Epidermal melanocyte (primary cell): ENCODE data around the gene CORO7.

ENCODE experiments used
- DNase-seq: peaks from one replicate; pipeline ENCODE4 v3.0.0; 2011; ENCODE audit warnings: low spot score; ENCODE audit not compliant: insufficient read length

The CORO7 gene

DNA sequence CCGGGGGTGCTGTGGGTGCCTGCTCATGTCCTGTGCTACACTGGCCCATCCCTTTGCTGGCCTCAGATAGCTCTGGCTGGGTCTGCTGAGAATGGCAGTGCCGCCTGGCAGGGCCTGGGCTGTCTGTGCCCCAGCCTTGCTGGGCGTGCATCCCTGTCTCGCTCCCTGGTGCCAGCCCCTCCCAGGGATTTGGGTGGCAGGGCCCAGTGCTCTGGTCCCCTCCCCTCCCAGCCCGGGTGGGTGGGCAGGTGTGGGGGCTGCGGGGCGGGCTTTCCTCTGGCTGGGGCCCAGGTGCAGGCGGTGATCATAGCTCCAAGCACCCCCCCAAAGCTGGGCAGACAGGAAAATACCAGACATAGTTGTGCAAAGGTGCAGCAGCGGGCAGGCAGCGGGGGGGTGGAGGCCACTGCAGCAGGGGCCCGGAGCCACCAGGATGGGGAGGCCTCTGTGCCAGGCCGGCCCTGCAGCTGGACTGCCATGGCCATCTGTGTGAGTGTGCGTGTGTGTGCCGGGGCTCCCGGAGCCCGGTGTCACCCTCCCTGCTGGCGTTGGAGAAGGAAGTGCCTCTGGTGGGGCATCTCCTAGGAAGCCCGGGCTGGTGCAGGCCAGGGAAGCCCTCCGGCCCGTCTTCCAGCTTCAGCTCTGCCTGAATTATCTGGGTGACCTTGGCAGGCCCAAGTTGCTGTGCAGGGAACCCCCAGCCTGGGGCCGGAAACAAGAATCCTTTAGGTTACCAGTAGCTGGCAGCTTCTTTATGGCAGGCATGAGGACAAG, 93.1 kb downstream of the CORO7 start:
- no peak for DNase-seq

DNA sequence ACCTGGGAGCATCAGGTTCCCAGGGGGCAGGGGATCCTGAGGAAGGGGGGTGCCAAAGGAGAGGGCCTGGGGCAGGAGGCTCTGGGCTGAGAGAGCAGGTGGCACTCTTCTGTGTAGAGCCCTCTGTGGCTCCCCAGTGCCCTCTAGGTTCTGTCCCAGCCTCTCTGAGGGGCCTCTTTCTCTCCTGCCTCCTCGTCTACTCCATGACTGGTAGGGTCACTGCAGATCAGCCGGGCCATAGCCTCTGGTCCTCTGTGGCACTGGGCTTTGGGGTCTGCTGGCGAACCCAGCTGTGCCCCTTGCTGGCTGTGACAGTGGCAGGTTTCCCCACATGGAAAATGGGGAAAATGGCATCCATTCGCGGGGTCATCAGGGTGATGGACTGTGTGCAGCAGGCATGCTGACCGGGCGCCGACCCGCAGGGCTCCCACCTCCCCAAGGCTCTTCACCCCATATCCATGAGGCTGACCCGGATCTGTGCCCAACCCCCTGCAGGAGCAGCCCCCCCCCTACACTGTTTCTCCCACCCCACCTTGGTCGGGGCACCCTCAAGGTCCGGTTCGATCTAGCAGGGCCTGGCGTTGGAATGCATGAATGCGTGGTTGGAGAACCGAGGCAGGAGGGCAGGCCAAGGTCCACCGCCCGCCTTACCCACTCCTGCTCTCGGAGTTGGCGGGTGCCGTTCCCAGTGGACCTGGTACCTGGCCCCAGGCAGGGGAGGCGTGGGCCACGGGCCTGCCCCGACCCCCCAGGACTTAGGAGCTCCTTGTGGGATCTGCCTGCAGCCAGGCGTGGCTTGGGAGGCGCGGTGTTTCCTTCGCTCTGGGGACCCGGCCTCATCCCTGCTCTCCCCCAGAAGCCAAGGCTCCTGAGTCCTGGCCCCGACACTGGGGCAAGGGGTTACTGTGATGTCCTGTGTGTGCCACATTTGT, 94.0 kb downstream of the CORO7 start:
- DNase-seq = no peak

DNA sequence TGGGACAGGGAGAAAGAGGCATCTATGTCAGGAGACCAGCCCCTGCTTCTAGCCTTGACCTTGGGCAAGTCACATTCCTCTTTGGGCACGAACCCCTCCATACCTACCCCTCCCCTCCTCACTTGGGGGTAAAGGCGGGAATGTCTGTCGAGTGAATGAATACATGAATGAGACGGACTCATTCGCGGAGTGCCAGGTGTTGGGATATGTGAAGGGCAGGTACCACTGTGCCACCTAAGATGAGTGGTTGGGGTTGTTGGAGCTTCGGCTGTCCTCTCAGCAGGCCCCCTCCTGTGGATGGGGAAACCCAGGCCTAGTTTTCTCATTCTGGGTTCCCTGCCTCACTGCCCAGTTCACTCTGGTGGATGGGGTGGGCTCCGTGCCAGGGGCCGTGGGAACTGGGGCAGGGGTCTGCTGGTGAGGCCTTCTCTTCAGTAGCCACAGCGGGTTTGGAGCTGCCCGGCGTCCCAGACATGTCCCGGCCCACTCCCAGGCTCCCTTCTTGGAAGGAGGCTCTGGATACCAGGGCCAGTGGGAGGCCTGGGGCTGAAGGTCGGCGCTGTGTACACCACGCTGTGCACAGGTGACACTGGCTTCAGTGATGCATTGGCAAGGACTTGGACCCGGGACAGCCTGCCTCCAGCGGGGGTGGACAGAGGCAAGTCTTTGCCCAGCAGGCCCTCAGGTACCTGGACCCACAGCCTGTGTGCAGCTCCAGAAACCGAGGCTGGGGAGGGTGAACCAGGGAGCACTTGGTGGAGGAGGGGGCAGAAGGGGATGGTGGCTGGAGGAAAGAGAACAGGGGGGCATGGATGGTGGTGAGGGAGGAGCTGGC, 94.9 kb downstream of the CORO7 start:
- no peak for DNase-seq

GRCh38 chr16:4320571-4321137, 95.7 kb downstream of the CORO7 start:
- no peak for DNase-seq

GRCh38 chr16:4319454-4320421, 96.7 kb downstream of the CORO7 start:
- DNase-seq = no peak

GRCh38 chr16:4318967-4319366, 97.4 kb downstream of the CORO7 start:
- DNase-seq = no peak

- DNase-seq = no peak
Observed at GRCh38 chr16:4318451-4318910, 97.9 kb downstream of the CORO7 start.

- no peak for DNase-seq
Observed at GRCh38 chr16:4317532-4318450, 98.6 kb downstream of the CORO7 start.

DNA sequence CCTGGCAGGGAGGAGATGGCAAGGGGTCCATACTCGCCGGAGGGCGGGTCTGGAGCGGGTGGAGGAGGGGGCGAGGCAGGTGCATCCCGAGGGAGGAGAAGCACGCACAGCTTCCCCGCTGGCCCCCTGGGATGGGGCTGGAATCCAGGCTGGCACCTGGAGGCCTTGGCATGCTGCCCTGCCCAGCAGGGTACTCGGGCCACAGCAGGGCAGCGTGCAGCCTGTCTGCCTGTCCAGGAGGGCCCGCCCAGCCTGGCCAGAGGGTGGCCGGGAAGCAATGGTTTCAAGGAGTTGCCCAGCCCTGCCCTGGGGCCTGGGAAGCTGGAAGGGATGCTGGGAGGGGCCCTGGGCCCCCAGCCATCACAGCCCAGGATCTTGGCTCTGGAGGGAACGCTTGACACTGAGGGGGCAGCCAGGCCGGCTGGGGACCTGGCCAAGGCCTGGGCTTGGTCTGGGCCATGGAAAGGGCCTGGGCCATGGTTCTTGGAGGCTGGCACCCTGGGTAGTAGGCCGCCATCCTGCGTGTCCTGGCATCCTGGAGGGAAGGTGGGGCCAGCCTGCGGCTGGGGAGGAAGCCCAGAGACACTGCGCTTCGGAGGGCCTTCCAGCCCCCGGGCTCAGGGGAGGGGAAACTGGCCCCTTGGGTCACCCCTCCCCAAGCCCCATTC, 99.4 kb downstream of the CORO7 start:
- no peak for DNase-seq

GRCh38 chr16:4316108-4316863, 100.1 kb downstream of the CORO7 start:
- DNase-seq = no peak

- DNase-seq = peak; percentile 81
Observed at GRCh38 chr16:4315186-4316107, 100.9 kb downstream of the CORO7 start, which contains the start of gene GLIS2. Gene GLIS2 (plus strand): TSS chr16:4316067. CDS start chr16:4332281, 16,214 bp downstream.

DNA sequence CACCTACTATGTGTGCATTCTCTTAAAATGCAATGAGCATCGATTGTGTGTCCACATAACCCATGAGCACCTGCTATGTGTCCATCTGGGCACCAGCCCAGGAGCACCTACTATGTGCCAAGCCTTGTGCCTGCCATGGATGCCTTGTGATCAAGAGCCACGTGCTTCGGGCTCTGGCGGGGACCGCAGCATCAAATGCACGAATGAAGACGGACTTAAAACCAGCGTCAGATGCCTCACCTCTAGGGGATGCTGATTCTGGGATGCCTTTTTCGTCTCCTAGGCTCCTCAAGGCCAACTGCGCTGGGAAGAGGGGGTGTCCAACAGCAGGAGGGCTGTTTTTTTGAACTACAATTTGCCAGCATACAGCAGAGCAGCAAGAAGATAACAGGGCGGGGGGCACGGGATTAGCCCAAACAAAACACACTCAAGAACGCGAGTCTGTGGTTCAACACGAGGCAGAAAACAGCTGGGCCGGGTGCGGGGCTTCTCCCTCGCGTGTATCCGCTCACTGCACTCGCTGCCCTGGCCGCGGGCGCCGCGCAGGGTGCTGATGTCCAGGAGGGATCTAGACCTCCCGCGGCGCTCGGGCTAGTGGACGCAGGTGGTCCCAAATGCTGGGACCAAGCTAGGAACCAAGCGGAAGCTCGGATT, 101.7 kb downstream of the CORO7 start:
- DNase-seq = no peak

GRCh38 chr16:4313563-4314531, 102.5 kb downstream of the CORO7 start:
- DNase-seq = peak; percentile 74

GRCh38 chr16:4309833-4310266, 106.5 kb downstream of the CORO7 start:
- no peak for DNase-seq
